OCI-LY3 (cell line): ENCODE measurements around the gene ADAMTS6.

Experiments
- H2AFZ ChIP-seq: fragments of 200-600, 300-600 bp; shearing (Covaris generic); 2 replicates; pipeline ENCODE4 v1.6.0; 2014; ENCODE audit warnings: antibody characterized with exemption, low read depth, low read length
- H3K27ac ChIP-seq: fragments of 200-600, 300-600 bp; sonication (generic); 2 replicates; pipeline ENCODE4 v1.5.1; 2014; ENCODE audit warnings: mild to moderate bottlenecking, low read length, moderate library complexity, mixed read lengths
- H3K27me3 ChIP-seq: fragments of 200-600, 300-600 bp; sonication (generic); 2 replicates; pipeline ENCODE4 v1.6.1; 2014; ENCODE audit warnings: low read depth, low read length, mixed read lengths
- H3K36me3 ChIP-seq: fragments of 200-600, 300-600 bp; sonication (generic); replicated peaks from 2 replicates; pipeline ENCODE3; 2014; ENCODE audit warnings: low read depth, low read length, mixed read lengths
- H3K4me1 ChIP-seq: fragments of 300-600, 200-600 bp; sonication (generic); 2 replicates; pipeline ENCODE4 v1.6.1; 2014; ENCODE audit warnings: low read length, mixed read lengths
- H3K4me2 ChIP-seq: fragments of 200-600, 300-600 bp; sonication (generic); 2 replicates; pipeline ENCODE4 v1.6.1; 2014; ENCODE audit warnings: low read length, mixed read lengths
- H3K4me3 ChIP-seq: fragments of 300-600, 200-600 bp; sonication (generic); 2 replicates; pipeline ENCODE4 v1.5.1; 2014; ENCODE audit warnings: antibody characterized with exemption, mild to moderate bottlenecking, low read length, moderate library complexity
- H3K79me2 ChIP-seq: fragments of 300-600, 200-600 bp; shearing (Covaris generic); 2 replicates; pipeline ENCODE4 v1.6.1; 2014; ENCODE audit warnings: mild to moderate bottlenecking, low read length, mixed read lengths
- H3K9ac ChIP-seq: fragments of 300-600, 200-600 bp; shearing (Covaris generic); 2 replicates; pipeline ENCODE4 v1.6.0; 2014; ENCODE audit warnings: mild to moderate bottlenecking, low read length, moderate library complexity
- H3K9me3 ChIP-seq: fragments of 200-600, 300-600 bp; shearing (Covaris generic); 2 replicates; pipeline ENCODE4 v1.6.1; 2014; ENCODE audit warnings: low read length, mixed read lengths; ENCODE audit not compliant: insufficient read depth
- H4K20me1 ChIP-seq: fragments of 200-600, 300-600 bp; sonication (generic); 2 replicates; pipeline ENCODE4 v1.6.1; 2016; ENCODE audit warnings: low read length, mixed read lengths; ENCODE audit not compliant: insufficient read depth
- CTCF ChIP-seq: fragments of 200-600, 300-600 bp; sonication (generic); IDR thresholded peaks from 2 replicates; pipeline ENCODE4 v1.5.1; 2014; ENCODE audit warnings: antibody characterized with exemption, low read length, low read depth
- EZH2phosphoT487 ChIP-seq: fragments of 200-600 bp; shearing (Covaris generic); IDR thresholded peaks from 2 replicates; pipeline ENCODE4 v1.6.1; 2018; ENCODE audit warnings: antibody characterized with exemption, mixed run types, low read depth

The ADAMTS6 gene

DNA sequence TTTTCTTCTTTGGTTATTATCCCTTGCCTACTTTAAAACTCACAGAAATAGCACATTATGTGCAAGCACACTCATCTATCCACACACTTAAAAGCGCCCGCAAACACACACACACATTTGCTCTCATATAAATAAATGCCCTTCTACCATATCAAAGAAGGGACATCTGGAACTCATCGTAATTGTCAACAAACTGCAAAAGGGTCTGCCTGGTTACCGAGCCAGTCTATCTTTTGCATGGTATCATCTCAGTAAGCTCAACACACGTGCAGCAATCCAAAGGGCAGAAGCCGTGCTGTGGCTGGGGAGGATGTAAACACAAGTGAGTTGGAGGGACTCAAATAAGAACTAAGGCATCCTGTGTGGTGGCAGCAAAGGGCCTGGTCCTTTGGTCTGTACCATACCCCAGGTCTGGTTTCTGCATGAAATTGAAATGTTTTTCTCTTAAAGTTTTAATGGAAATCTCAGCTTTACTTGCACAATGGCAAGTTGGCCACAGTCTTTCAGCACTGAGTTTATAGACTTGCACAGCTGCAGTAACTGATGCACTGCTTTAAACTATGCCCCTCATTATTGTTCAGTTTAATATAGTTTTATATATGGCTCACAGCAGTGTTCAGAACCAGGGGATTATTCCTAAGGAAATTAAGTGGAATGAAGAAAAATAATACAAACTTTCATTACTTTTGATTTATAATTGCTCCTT is 331.0 kb downstream of the ADAMTS6 start:
- H3K36me3 ChIP-seq = no peaks in the 10 kb centered on the region

GRCh38 chr5:65149827-65150226 is 331.9 kb downstream of the ADAMTS6 start:
- Histone ChIP-seq H3K27ac (no peak overlapping the region), H3K79me2 (no peaks in the 10 kb centered on the region), H4K20me1 (no peaks in the 10 kb centered on the region), H3K9me3 (no peaks in the 10 kb centered on the region), H3K36me3 (no peaks in the 10 kb centered on the region), H3K4me3 (no peak overlapping the region), H3K4me2 (no peak overlapping the region), H3K9ac (no peak overlapping the region), H3K27me3 (no peaks in the 10 kb centered on the region), H2AFZ (no peak overlapping the region), H3K4me1 (no peaks in the 10 kb centered on the region)
- no peak for TF ChIP-seq CTCF
- no peak for TF ChIP-seq EZH2phosphoT487

More for the DNA sequence above, 331.0 kb downstream of the ADAMTS6 start:
- no peak overlapping the region for H3K27ac ChIP-seq
- H3K4me1 ChIP-seq = no peaks in the 10 kb centered on the region
- H3K4me2 ChIP-seq = no peak overlapping the region
- TF ChIP-seq CTCF (no peak), EZH2phosphoT487 (no peak)
- no peaks in the 10 kb centered on the region for H3K9me3 ChIP-seq
- no peak overlapping the region for H2AFZ ChIP-seq
- H4K20me1 ChIP-seq = no peaks in the 10 kb centered on the region
- H3K79me2 ChIP-seq = no peaks in the 10 kb centered on the region
- H3K27me3 ChIP-seq = no peaks in the 10 kb centered on the region
- H3K9ac ChIP-seq = no peak overlapping the region
- H3K4me3 ChIP-seq = no peak overlapping the region

GRCh38 chr5:65144136-65144871 is 337.4 kb downstream of the ADAMTS6 start:
- Histone ChIP-seq H3K27me3 (no peaks in the 10 kb centered on the region), H3K27ac (no peak overlapping the region), H3K9ac (no peak overlapping the region), H3K4me1 (no peaks in the 10 kb centered on the region), H3K9me3 (no peaks in the 10 kb centered on the region), H3K36me3 (no peaks in the 10 kb centered on the region), H3K4me2 (no peak overlapping the region), H3K4me3 (no peak overlapping the region), H3K79me2 (no peaks in the 10 kb centered on the region), H2AFZ (no peak overlapping the region), H4K20me1 (no peaks in the 10 kb centered on the region)
- TF ChIP-seq CTCF (no peak), EZH2phosphoT487 (no peak)

- no peak overlapping the region for H3K4me2 ChIP-seq
Observed at GRCh38 chr5:65142511-65143011, 339.2 kb downstream of the ADAMTS6 start.

More at GRCh38 chr5:65142511-65143011, 339.2 kb downstream of the ADAMTS6 start:
- Histone ChIP-seq H3K79me2 (no peaks in the 10 kb centered on the region), H2AFZ (no peak overlapping the region), H3K9me3 (no peaks in the 10 kb centered on the region), H4K20me1 (no peaks in the 10 kb centered on the region), H3K27me3 (no peaks in the 10 kb centered on the region), H3K4me3 (no peak overlapping the region), H3K27ac (no peak overlapping the region), H3K9ac (no peak overlapping the region), H3K36me3 (no peaks in the 10 kb centered on the region), H3K4me1 (no peaks in the 10 kb centered on the region)
- TF ChIP-seq CTCF = no peak
- TF ChIP-seq EZH2phosphoT487 = no peak
